HepG2 (cell line): ENCODE measurements around the gene STAT1. TPM values are rescaled to one million over a fixed set of nuclear protein-coding genes. Genes with fewer than 3 reads are reported as not detected.

Experiments used
- ATAC-seq: fragments of 200-7000 bp; cut with Tn5 transposase; 3 replicates; pipeline ENCODE4 v1.9.1; 2020; ENCODE audit warnings: mild to moderate bottlenecking, moderate library complexity
- BruUV-seq: library from RNA; stranded (reverse); fragments of 400-500 nt; replicated peaks from 2 replicates; lab custom pipeline; 2021; lab: Mats Ljungman, UMichigan
- CTCF ChIA-PET: fragments of 300-600 bp; formaldehyde crosslinking; extraction: SDS; loops from one replicate; lab custom pipeline; 2021; ENCODE audit warnings: low total read pairs, inconsistent platforms, low intra/inter-chr PET ratio; lab: Yijun Ruan, JAX
- POLR2A ChIA-PET: fragments of 350-600 bp; sonication (Branson Sonifier 250); formaldehyde crosslinking; loops from one replicate; lab custom pipeline; 2020; ENCODE audit warnings: antibody characterized with exemption, inconsistent platforms; lab: Yijun Ruan, JAX
- DNase-seq: peaks from one replicate; pipeline ENCODE4 v3.0.0-alpha.2; 2015; ENCODE audit warnings: low spot score
- FAIRE-seq: peaks from 3 replicates; lab custom pipeline; 2011; peaks lifted over from hg19 to GRCh38; lab: Jason Lieb, UNC
- H2AFZ ChIP-seq: one replicate; pipeline ENCODE4 v1.6.1; 2011; ENCODE audit warnings: low read length, inconsistent platforms
- H3K27ac ChIP-seq: fragments of 300-600 bp; 3 replicates; pipeline ENCODE4 v1.8.0; 2011; ENCODE audit warnings: mixed run types, mild to moderate bottlenecking, mixed read lengths, low read length, inconsistent platforms; ENCODE audit not compliant: insufficient read depth; ENCODE audit errors: extremely low read length
- H3K27me3 ChIP-seq, 2 experiments: fragments of 200-600 bp in 1 of 2; 2 replicates in 1 of 2; 3 replicates in 1 of 2; pipeline versions ENCODE4 v1.6.0 to v1.8.0; 2011; ENCODE audit warnings: low read length in 2 of 2, mild to moderate bottlenecking in 2 of 2, moderate library complexity in 2 of 2, inconsistent platforms in 1 of 2; ENCODE audit not compliant: insufficient read depth in 2 of 2, control insufficient read depth in 1 of 2
- H3K36me3 ChIP-seq, 2 experiments: fragments of 200-600 bp in 1 of 2; replicated peaks in 1 of 2; 2 replicates in 1 of 2; 3 replicates in 1 of 2; pipeline versions ENCODE4 v1.5.1 to v1.8.0; 2011; ENCODE audit warnings: low read length in 2 of 2, inconsistent platforms in 1 of 2; ENCODE audit not compliant: insufficient read depth in 2 of 2, control insufficient read depth in 1 of 2
- H3K4me1 ChIP-seq: 2 replicates; pipeline ENCODE4 v1.5.1; 2012; ENCODE audit warnings: low read length, inconsistent platforms; ENCODE audit not compliant: insufficient read depth
- H3K4me2 ChIP-seq: 2 replicates; pipeline ENCODE4 v1.6.0; 2011; ENCODE audit warnings: low read depth, low read length, inconsistent platforms
- H3K4me3 ChIP-seq, 3 experiments: fragments of 200-600 bp in 1 of 3; sonication (generic), shearing (Covaris generic) in 1 of 3; replicated peaks in 1 of 3; 2 replicates each; pipeline ENCODE4 v1.5.1; 2011 to 2016; ENCODE audit warnings: low read length in 3 of 3, inconsistent platforms in 2 of 3, low read depth in 2 of 3, mild to moderate bottlenecking in 2 of 3, control low read depth in 1 of 3, mixed read lengths in 1 of 3; ENCODE audit not compliant: insufficient read depth in 1 of 3
- H3K79me2 ChIP-seq: one replicate; pipeline ENCODE4 v1.6.1; 2011; ENCODE audit warnings: low read length, inconsistent platforms; ENCODE audit not compliant: insufficient read depth
- H3K9ac ChIP-seq: 2 replicates; pipeline ENCODE4 v1.6.0; 2011; ENCODE audit warnings: mild to moderate bottlenecking, low read depth, low read length, inconsistent platforms; ENCODE audit not compliant: insufficient read depth
- H3K9me3 ChIP-seq: 2 replicates; pipeline ENCODE4 v1.5.1; 2012; ENCODE audit warnings: mild to moderate bottlenecking, low read length
- H4K20me1 ChIP-seq: 2 replicates; pipeline ENCODE4 v1.6.0; 2011; ENCODE audit warnings: inconsistent platforms, mild to moderate bottlenecking, low read length, moderate library complexity; ENCODE audit not compliant: insufficient read depth
- MAFF ChIP-seq: IDR thresholded peaks from 2 replicates; pipeline ENCODE4 v1.6.1; 2011; ENCODE audit warnings: low read depth, low read length, improper control_type of control experiment
- MAFK ChIP-seq, 2 experiments: IDR thresholded peaks in 1 of 2; conservative IDR thresholded peaks in 1 of 2; 2 replicates each; pipeline ENCODE4 v1.6.1; 2011; ENCODE audit warnings: improper control_type of control experiment in 2 of 2, low read length in 2 of 2
- MNT ChIP-seq: fragments of 450-650 bp; IDR thresholded peaks from 2 replicates; pipeline ENCODE4 v1.6.1; 2016
- NFRKB ChIP-seq: fragments of 450-650 bp; IDR thresholded peaks from 2 replicates; pipeline ENCODE4 v1.6.1; 2017
- YEATS2 ChIP-seq: sonication (generic); formaldehyde crosslinking; IDR thresholded peaks from 2 replicates; pipeline ENCODE4 v1.4.0; 2020; ENCODE audit warnings: missing genetic modification reagents, borderline replicate concordance
- ZNF136 ChIP-seq: sonication (generic); formaldehyde crosslinking; IDR thresholded peaks from 2 replicates; pipeline ENCODE4 v1.8.1; 2022; ENCODE audit warnings: low read depth, mild to moderate bottlenecking, moderate library complexity, missing genetic modification reagents
- ZNF646 ChIP-seq: sonication (generic); formaldehyde crosslinking; IDR thresholded peaks from 2 replicates; pipeline ENCODE4 v1.9.0; 2021; ENCODE audit warnings: mild to moderate bottlenecking, missing genetic modification reagents
- ZNF674 ChIP-seq: sonication (generic); formaldehyde crosslinking; IDR thresholded peaks from 2 replicates; pipeline ENCODE4 v1.5.0; 2020; ENCODE audit warnings: low read depth, mild to moderate bottlenecking, missing genetic modification reagents
- ZNF7 ChIP-seq: IDR thresholded peaks from 2 replicates; pipeline ENCODE4 v1.6.1; 2016; ENCODE audit warnings: missing biosample characterization, missing genetic modification reagents
- ZNF773 ChIP-seq: sonication (generic); formaldehyde crosslinking; IDR thresholded peaks from 2 replicates; pipeline ENCODE4 v1.4.0; 2020; ENCODE audit warnings: missing genetic modification reagents, borderline replicate concordance
- WGBS: methylation state at CpG from one replicate; pipeline ENCODE4 v1.1.6; 2017; ENCODE audit warnings: low lambda C conversion rate; 5-methylcytosine and 5-hydroxymethylcytosine counted together
- in situ Hi-C: cut with HindIII; loops from 2 replicates; pipeline ENCODE4 v1.10.0; 2017; ENCODE audit warnings: low pct_unique_long_range_greater_than_20kb; ENCODE audit not compliant: extremely low pct_ligation_motif_present
- intact Hi-C: fragments of 100-400 bp; cut with micrococcal nuclease; formaldehyde crosslinking; loops from one replicate; pipeline ENCODE4 v1.10.0; 2022; ENCODE audit not compliant: unreplicated experiment
- polyA plus RNA-seq, 8 experiments: library from polyadenylated mRNA; depleted of rRNA in 3 of 8; stranded (reverse) in 7 of 8; unstranded in 1 of 8; fragments of >200 nt; fragmentation: Illumina TruSeq in 4 of 8; extraction: Trizol in 4 of 8; gene quantifications; 2 replicates each; pipeline versions ENCODE4 v1.2.1 to v1.2.3, GENCODE V29; 2011 to 2016; ENCODE audit warnings: low read depth in 4 of 8, missing spikeins in 1 of 8, mixed read lengths in 1 of 8; ENCODE audit not compliant: insufficient read depth in 1 of 8
- total RNA-seq, 5 experiments: library from RNA; depleted of rRNA; stranded (reverse); fragments of >200 nt; fragmentation: Illumina TruSeq; extraction: Trizol; gene quantifications; 2 replicates each; pipeline ENCODE4 v1.2.3, GENCODE V29; 2016; ENCODE audit warnings: low read depth in 1 of 5

The STAT1 gene
- total and polyA plus RNA-seq, 2 of the 13 experiments (the other 11 are each of a cell fraction or from before 2014, with no cell fraction given) = 21.8 to 59.6 TPM

GRCh38 chr2:191038741-191039140 is 24.8 kb upstream of the STAT1 start:
- FAIRE-seq = no peak
- H4K20me1 ChIP-seq = no peaks in the 10 kb centered on the region
- peaks cover 14% of the 10 kb centered on the region for H3K4me1 ChIP-seq
- in situ Hi-C loops = no loop called here
- no peaks in the 10 kb centered on the region for H3K9me3 ChIP-seq
- TF ChIP-seq ZNF674 (CRISPR knock-in tag) (no peak), ZNF7 (CRISPR knock-in tag) (no peak), ZNF773 (CRISPR knock-in tag) (no peak), YEATS2 (CRISPR knock-in tag) (no peak), MNT (no peak), ZNF136 (CRISPR knock-in tag) (no peak)
- TF ChIP-seq, all 625 proteins: peak for 0
- Histone ChIP-seq H3K27me3 (no peaks in the 10 kb centered on the region), H3K36me3 (no peaks in the 10 kb centered on the region), H3K79me2 (no peaks in the 10 kb centered on the region), H3K27ac (no peak overlapping the region), H3K4me3 (no peak overlapping the region), H2AFZ (no peak overlapping the region), H3K4me2 (no peak overlapping the region), H3K9ac (no peak overlapping the region)
- no peak for ATAC-seq
- WGBS = 38% methylated on average over 2 of the region's 2 CpGs
- ChIA-PET CTCF (no interaction called here), POLR2A (no interaction called here)
- no TSS peak for BruUV-seq
- DNase-seq = no peak
- intact Hi-C loops = loop anchor here (10.0 kb wide), 1 partner anchor 184 kb away; no protein-coding TSS in a partner anchor

GRCh38 chr2:191038241-191038725 is 24.3 kb upstream of the STAT1 start:
- Histone ChIP-seq H3K9ac (no peak overlapping the region), H3K4me1 (peaks cover 15% of the 10 kb centered on the region), H2AFZ (no peak overlapping the region), H3K4me2 (no peak overlapping the region), H4K20me1 (no peaks in the 10 kb centered on the region), H3K36me3 (no peaks in the 10 kb centered on the region), H3K79me2 (no peaks in the 10 kb centered on the region), H3K4me3 (no peak overlapping the region), H3K27me3 (no peaks in the 10 kb centered on the region), H3K9me3 (no peaks in the 10 kb centered on the region), H3K27ac (no peak overlapping the region)
- DNase-seq (no peak), FAIRE-seq (no peak), ATAC-seq (no peak)
- in situ Hi-C loops = no loop called here
- intact Hi-C loops = loop anchor here (10.0 kb wide), 1 partner anchor 183 kb away; no protein-coding TSS in a partner anchor
- TF ChIP-seq NFRKB (no peak), ZNF646 (CRISPR knock-in tag) (no peak), MAFF (peak; percentile 99), MAFK (conservative IDR thresholded peaks at IDR 0.05 in 1 of 2, IDR thresholded peaks at IDR 0.05 in 1 of 2; ENCODE audit: low read length in 2 of 2) (peak; percentile 97 to 99)
- no TSS peak for BruUV-seq
- POLR2A ChIA-PET = no interaction called here
- CTCF ChIA-PET = no interaction called here
- 0% methylated on average over 2 of the region's 2 CpGs for WGBS
